HG03045 (cell line): ENCODE measurements around the gene SZRD1.

Source experiments
- ATAC-seq: cut with Tn5 transposase; IDR thresholded peaks from one replicate; pipeline ENCODE4 v1.9.1; 2021; ENCODE audit warnings: mild to moderate bottlenecking, moderate library complexity; ENCODE audit not compliant: unreplicated experiment

SZRD1 gene

DNA sequence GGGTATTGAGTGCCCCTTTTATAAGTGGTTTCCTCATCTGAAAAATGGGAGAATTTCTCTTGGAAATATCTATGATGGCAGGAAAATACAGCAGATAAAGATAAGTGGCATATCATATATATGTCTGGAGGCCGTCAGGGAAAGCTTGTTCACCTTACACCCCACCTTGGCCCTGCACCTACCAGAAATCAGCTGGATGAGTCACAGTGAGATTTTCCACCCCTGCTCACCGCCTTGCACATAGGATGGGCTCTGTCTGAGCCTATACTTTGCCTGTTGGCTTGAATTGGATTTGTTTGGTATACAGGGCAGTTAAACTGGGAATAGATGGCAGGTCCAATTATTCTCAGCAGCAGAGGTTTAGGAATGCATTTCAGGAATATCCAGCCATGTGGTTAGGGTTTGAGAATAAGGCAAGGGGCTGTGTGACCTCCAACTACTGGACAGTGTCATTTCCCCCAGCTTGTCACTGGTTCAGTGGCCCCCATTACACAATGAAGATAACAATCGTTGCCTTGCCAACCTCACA is 70.0 kb downstream of the SZRD1 start, which contains the start of gene SPATA21:
SPATA21 (minus strand) TSS at position 479 of the 529 bp plus-strand sequence. CDS start 6,053 bp downstream, outside the sequence.
- no peak for ATAC-seq

DNA sequence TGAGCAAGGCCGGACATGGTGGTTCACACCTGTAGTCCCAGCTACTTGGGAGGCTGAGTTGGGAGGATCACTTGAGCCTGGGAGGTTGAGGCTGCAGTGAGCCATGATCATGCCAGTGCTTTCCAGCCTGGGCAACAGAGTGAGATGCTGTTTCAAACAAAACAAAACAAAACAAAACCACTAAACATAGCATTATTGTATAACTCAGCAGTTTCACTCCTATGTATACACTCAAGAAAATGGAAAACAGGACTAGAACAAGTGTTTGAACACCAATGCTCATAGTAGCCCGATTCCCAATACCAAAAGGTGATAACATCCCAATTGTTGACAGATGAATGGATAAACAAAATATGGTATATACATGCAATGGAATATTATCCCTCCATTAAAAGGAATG is 71.5 kb downstream of the SZRD1 start:
- ATAC-seq, result no peak

DNA sequence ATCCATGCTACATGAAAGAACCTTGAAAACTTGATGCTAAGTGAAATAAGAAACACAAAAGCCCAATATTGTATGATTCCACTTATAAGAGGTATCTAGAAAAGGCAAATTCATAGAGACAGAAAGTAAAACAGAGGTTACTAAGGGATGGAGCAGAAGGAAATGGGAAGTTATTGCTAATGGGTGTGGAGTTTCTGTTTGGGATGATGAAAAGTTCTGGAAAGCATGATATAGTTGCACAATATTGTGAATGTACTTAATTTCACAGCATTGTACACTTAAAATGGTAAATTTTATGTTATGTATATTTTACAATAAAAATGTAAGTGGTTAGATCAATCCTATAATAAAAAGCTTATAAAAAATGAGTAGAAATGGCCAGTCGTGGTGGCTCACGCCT is 71.9 kb downstream of the SZRD1 start:
- ATAC-seq, result no peak

DNA sequence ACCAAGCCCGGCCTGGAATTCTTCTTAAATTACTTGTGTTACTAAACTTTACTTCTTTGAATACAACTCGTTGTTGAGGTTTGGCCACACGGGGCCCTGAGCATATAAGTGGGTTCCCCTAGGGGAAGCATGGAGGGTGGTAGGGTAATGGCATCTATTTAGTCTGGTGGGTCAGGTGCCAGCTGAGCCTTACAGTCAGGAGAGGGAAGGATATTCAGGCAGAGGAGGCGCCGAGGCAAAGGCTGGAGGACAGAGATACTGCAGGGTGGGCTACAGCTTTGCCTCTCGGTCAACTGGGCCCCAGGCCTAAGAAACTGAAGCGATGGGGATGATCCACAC is 73.1 kb downstream of the SZRD1 start:
- peak; percentile 22 for ATAC-seq

DNA sequence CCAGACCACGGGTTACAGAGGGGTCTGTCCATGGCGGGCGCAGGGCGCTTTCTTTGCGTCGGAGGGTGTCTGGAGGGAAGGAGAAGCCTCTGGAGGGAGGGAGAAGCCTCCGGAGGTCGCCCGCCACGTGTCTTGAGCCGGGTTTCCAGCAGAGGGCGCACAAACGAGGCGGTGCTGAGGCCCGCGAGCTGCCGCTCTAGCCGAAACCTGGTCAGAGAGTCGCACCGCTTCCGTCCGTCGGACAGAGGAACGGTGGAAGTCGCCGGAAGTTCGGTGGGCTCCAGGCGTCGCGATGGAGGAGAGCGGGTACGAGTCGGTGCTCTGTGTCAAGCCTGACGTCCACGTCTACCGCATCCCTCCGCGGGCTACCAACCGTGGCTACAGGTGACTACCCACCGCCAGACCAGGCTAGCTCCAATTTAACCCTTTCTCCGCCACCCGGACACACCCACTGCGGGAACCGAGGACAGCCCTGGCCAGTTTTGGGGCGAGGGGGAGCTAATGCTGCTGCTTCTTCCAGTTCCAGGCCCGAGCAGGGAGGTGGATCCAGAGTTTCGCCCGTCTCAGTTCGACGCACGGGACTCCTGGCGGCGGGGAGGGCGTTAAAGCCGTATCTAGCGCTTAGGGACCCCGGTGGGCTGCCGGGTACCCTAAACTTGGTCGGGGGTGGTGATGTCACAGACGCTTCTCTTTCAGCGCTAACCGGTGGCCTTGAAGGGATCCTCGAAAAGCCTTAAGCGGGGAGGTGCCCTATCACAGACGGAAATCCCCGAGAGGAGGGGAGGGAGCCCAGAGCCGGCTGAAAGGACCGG is 73.6 kb downstream of the SZRD1 start, which contains the start of gene NECAP2:
NECAP2 (plus strand) TSS at position 255 of the 812 bp plus-strand sequence; CDS start at position 293, 38 bp downstream.
- peak; percentile 86 for ATAC-seq

DNA sequence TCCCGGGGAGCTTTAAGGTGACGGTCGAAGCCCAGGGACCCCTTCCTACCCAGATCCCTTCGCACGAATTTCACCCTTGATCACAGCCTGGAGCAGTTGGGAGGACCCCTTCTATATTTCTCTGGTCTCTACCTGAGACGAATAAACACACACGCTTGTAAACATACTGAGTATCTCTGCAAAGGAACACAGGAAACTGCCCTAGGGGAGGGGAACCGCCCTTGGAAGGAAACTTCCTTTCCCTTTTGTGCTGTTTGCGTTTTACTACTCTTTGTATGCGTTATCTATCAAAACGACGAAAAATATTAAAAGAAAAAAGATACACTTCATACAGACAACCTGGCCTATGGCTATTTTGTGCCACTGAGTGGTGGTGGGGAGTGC is 74.2 kb downstream of the SZRD1 start:
- no peak for ATAC-seq

DNA sequence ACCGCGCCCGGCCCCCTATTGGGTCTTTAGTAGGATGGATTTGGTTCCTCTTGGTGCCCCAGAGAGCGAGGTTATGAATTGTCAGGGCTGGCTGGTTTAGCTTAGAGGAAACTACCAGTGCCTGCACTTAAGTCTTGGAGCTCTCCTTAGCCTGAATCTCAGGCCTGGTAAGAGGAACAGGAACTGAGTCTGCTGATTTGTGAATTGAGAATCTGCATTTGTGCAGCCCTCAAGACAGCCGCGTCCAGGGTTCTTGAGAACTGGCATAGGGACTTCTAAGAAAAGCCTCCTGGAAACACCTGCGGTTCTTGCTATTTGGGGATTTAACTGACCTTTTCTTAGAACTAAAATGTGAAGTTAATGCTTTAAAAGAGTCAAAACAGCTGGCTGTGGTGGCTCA is 75.2 kb downstream of the SZRD1 start:
- ATAC-seq, result no peak

DNA sequence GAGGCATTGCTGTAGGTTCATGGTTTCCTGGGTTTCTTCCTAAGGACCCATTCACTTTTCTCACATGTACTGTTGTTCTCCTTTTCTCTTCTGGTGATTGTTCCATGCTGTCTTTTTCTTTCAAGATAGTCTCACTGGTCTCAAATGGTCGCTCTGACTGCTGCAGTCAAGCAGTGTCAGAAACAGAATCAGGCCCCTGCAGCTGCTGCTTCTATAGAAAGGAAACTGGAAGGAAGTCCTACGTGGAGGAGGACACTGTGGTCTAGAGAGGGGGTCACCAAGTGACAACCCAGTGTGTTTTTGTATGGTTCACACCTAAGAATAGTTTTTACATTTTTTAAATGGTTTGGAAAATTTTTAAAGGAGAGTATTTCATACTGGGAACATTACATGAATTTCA is 75.9 kb downstream of the SZRD1 start:
- no peak for ATAC-seq

DNA sequence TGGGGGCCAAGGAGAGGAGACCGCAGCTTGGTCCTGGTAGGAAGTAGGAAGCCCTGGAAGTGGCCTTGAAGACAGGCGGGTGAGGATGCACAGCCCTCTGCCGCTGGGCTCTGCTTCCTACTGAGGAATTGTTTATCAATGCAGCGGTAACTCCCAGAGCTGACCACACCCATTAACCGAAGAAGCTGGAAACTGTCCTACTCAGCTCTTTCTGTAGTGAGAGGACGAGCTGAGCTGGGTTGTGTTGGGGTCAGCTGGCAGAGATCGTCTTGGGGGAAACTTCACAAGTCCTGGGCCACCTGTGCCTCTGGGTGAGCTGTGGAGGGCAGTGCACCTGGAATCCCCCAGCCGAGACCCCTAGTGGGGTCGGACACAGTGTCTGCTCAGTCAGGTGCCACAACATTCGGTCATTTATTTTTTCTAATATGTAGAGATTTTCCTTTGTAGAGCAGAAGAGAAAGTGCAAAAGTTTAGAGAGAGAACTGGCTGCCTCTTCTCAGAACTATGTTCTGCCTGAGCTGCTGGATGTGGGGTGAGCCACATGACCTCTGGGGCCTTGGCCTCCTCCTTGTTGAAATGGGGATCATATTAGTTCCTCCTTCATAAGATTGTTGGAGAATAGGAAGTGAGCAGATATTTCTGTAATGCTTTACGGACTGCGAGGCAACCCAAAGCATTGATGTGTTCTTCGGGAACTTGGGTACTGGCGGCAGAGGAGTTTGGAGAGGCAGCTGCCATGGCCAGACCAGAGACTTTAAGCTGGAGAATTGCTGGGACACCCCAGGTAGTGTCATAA is 77.1 kb downstream of the SZRD1 start:
- no peak for ATAC-seq

DNA sequence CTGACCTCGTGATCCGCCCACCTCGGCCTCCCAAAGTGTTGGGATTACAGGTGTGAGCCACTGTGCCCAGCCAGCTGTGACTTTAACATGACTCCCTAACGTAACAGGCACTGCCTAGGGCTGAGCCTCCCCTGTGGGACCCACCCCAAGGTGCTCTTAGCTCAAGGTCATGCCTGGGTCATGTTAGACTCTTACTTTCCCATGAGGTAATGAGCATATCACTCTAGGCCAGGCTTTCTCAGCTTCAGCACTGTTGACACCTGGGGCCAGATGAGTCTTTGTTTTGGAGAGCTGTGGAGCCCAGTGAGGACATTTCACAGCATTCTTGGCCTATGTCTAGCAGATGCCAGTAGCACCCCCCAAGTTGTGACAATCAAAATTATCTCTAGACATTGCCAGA is 78.0 kb downstream of the SZRD1 start:
- ATAC-seq, result no peak

DNA sequence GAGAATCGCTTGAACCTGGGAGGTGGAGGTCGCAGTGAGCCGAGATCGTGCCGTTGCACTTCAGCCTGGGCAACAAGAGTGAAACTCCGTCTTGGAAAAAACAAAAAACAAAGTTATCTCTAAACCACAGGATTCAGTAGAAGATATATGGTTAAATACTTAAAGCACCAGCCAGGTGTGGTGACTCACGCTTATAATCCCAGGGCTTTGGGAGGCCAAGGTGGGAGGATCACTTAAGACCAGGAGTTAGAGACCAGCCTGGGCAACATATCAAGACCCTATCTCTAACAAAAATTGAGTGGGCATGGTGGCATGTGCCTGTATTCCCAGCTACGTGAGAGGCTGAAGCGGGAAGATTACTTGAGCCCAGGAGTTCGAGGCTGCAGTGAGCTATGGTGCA is 79.1 kb downstream of the SZRD1 start:
- ATAC-seq, result no peak

DNA sequence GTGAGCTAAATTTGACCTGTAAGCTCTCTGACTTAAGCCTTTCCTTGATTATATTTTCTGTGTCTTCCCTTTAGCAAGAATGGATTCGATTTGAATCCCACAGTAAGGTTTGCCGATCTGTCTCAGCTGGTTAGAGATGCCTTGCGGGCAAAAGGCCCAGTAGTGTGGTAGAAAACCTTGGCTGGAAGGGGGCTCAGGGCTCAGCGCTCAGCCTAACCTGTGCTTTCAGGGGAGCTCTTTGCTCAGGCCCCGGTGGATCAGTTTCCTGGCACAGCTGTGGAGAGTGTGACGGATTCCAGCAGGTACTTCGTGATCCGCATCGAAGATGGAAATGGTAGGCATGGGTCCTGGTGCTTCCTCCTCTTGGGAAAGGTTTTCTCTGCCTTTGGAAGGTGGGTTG is 80.6 kb downstream of the SZRD1 start:
- no peak for ATAC-seq
